ENCODE data around the gene KDM2B.

Gene KDM2B

GRCh38 chr12:121379945-121380344 is 200.9 kb downstream of the KDM2B start:
- no peak overlapping the region for H3K4me2 ChIP-seq (ENCODE audit: insufficient read depth, low read length)
- H3K4me3 ChIP-seq (ENCODE audit: low read depth in 1 of 2, low read length in 2 of 2): no peak overlapping the region
- ATAC-seq (ENCODE audit: insufficient read depth, low read depth) (no peak), DNase-seq (no peak)
- H3K79me2 ChIP-seq (ENCODE audit: insufficient read depth, low read length): no peaks in the 10 kb centered on the region
- no peaks in the 10 kb centered on the region for H3K9me3 ChIP-seq (ENCODE audit: insufficient read depth, low read length, severe bottlenecking)
- H3K27me3 ChIP-seq (ENCODE audit: insufficient read depth, low read length, poor library complexity): no peaks in the 10 kb centered on the region
- no peak overlapping the region for H3K27ac ChIP-seq (ENCODE audit: low read length)
- H3K9ac ChIP-seq (ENCODE audit: low read depth, low read length): no peak overlapping the region
- H3K4me1 ChIP-seq (ENCODE audit: insufficient read depth, low read length): no peaks in the 10 kb centered on the region
- no peak overlapping the region for H2AFZ ChIP-seq (ENCODE audit: low read depth, low read length)
- no peaks in the 10 kb centered on the region for H3K36me3 ChIP-seq (ENCODE audit: insufficient read depth, low read length)
- TF ChIP-seq CTCF (IDR thresholded peaks at IDR 0.05; ENCODE audit: borderline replicate concordance, extremely low read depth, low read length, poor library complexity, severe bottlenecking) (no peak), EZH2 (IDR thresholded peaks at IDR 0.05; ENCODE audit: borderline replicate concordance, low read depth, low read length, severe bottlenecking) (no peak)
- H4K20me1 ChIP-seq (ENCODE audit: insufficient read depth, low read length): no peaks in the 10 kb centered on the region
